ENCODE results near the gene CYP27B1. TPM values are rescaled to one million over a fixed set of nuclear protein-coding genes. Genes with fewer than 3 reads are reported as not detected.

The CYP27B1 gene
- total RNA-seq, 3 donors from 2014 or later = 0.33 to 2.2 (median 0.48) TPM

DNA sequence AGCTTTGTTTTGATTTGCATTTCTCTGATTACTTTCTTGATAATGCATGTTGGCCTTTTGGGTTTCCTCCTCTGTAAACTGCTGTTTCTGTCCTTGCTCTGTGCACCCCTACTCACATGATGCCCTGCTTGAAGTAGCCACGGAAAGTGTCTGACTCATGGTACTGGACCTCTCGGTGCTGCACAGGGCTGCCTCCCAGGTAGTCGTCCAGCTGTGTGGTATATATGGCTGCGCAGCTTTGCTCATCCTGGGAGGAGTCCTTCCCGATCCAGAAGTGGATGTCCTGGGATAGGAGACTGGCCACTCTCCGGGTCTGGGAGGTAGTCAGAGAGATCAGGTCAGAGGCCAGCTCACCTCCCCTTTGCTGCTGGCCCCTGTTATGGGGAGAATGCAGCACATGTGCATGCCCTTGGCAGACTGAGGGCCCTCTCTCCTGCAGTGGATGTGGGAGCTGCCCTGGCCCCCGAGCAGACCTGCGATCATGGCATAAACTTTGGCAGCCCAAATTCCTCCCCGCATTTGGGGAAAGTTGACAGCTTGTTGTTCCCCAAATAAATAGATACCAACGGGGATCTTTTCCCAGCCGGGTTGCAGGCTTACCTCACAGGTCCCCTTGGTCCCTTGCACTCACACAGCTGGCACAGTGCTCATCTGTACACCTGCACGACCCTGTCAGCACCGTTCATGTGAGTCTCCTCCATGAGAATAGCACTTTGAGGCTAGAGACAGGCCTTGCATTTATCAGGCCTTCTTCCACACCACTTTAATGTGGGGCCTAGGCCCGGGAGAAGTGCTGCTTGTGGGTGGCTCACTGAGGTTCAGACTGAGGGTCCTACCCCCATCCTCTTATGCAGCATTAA, 46.5 kb upstream of the CYP27B1 start:
- Histone ChIP-seq H3K27ac (no peak overlapping the region), H3K27me3 (no peaks in the 10 kb centered on the region), H3K4me1 (peaks cover 0 to 5% of the 10 kb centered on the region in 2 donors), H3K9me3 (no peaks in the 10 kb centered on the region), H3K4me3 (no peak overlapping the region), H3K36me3 (no peaks in the 10 kb centered on the region)
- intact Hi-C loops (cut with DNase I; ENCODE audit: low total_unique reads) = no loop called here
- DNase-seq (ENCODE audit: low spot score in 2 of 2) = no peak
- TF ChIP-seq, protein P1, sequence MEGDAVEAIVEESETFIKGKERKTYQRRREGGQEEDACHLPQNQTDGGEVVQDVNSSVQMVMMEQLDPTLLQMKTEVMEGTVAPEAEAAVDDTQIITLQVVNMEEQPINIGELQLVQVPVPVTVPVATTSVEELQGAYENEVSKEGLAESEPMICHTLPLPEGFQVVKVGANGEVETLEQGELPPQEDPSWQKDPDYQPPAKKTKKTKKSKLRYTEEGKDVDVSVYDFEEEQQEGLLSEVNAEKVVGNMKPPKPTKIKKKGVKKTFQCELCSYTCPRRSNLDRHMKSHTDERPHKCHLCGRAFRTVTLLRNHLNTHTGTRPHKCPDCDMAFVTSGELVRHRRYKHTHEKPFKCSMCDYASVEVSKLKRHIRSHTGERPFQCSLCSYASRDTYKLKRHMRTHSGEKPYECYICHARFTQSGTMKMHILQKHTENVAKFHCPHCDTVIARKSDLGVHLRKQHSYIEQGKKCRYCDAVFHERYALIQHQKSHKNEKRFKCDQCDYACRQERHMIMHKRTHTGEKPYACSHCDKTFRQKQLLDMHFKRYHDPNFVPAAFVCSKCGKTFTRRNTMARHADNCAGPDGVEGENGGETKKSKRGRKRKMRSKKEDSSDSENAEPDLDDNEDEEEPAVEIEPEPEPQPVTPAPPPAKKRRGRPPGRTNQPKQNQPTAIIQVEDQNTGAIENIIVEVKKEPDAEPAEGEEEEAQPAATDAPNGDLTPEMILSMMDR (IDR thresholded peaks at IDR 0.05) = no peak
- TF ChIP-seq POLR2A (IDR thresholded peaks at IDR 0.05) (no peak), POLR2AphosphoS5 (IDR thresholded peaks at IDR 0.05) (no peak)

DNA sequence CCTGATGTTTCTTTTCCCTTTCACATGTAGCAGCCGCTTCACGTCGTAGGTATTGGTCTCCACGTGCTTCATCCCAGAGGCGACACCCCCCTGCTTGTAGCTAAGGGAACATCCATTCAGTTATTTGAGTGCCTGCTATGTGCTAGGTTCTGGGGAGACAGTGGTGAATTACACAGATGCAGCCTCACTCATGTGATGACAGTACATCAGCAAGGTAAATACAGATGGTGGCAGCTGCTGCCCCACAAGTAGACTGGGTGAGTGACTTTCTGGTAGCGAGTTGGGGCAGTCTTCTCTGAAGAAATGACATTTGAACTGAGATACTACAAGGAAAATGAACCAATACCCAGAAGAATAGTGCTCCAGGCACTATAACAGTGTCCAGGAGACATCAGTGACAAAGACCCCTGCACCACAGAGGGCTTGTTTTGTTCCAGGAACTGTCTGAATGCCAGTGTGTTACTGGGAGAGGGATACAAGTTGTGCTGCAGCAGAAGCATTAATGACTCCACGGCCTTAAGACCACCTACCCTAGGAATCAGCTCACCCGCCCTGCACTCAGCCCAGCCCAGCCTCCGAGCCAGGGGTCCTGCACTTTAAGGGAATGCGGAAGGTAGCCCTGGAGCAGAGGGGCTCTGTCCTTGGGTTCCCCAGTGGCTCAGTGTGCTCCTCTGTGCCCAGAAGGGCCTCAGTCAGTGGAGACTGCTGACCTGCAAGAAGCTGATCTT, 44.3 kb upstream of the CYP27B1 start:
- intact Hi-C loops (cut with DNase I; ENCODE audit: low total_unique reads) = no loop called here
- no peak overlapping the region for H3K27ac ChIP-seq
- TF ChIP-seq POLR2A (IDR thresholded peaks at IDR 0.05) (no peak), POLR2AphosphoS5 (IDR thresholded peaks at IDR 0.05) (no peak)
- TF ChIP-seq, protein P1 (IDR thresholded peaks at IDR 0.05) = no peak
- H3K4me3 ChIP-seq = no peak overlapping the region
- H3K9me3 ChIP-seq = no peaks in the 10 kb centered on the region
- peaks cover 0 to 3% of the 10 kb centered on the region in 2 donors for H3K4me1 ChIP-seq
- no peaks in the 10 kb centered on the region for H3K36me3 ChIP-seq
- H3K27me3 ChIP-seq = no peaks in the 10 kb centered on the region
- DNase-seq (ENCODE audit: low spot score in 2 of 2) = no peak

GRCh38 chr12:57810450-57810849, 43.6 kb upstream of the CYP27B1 start:
- Histone ChIP-seq H3K27ac (no peak overlapping the region), H3K36me3 (no peaks in the 10 kb centered on the region), H3K4me3 (no peak overlapping the region), H3K4me1 (no peaks in the 10 kb centered on the region), H3K9me3 (no peaks in the 10 kb centered on the region), H3K27me3 (no peaks in the 10 kb centered on the region)
- no peak for DNase-seq (ENCODE audit: low spot score in 2 of 2)
- TF ChIP-seq POLR2AphosphoS5 (IDR thresholded peaks at IDR 0.05) (no peak), POLR2A (IDR thresholded peaks at IDR 0.05) (no peak)
- TF ChIP-seq, protein P1 (IDR thresholded peaks at IDR 0.05) = no peak
- intact Hi-C loops (cut with DNase I; ENCODE audit: low total_unique reads) = no loop called here

- Histone ChIP-seq H3K27me3 (no peaks in the 10 kb centered on the region), H3K4me3 (no peak overlapping the region), H3K4me1 (no peaks in the 10 kb centered on the region), H3K9me3 (no peaks in the 10 kb centered on the region), H3K27ac (no peak overlapping the region), H3K36me3 (no peaks in the 10 kb centered on the region)
- TF ChIP-seq POLR2A (IDR thresholded peaks at IDR 0.05) = no peak
- DNase-seq (ENCODE audit: low spot score in 2 of 2) = no peak
- intact Hi-C loops (cut with DNase I; ENCODE audit: low total_unique reads) = no loop called here
Observed at GRCh38 chr12:57809425-57809824, 42.5 kb upstream of the CYP27B1 start.

- H3K27ac ChIP-seq = no peak overlapping the region
- no peaks in the 10 kb centered on the region for H3K27me3 ChIP-seq
- no peaks in the 10 kb centered on the region for H3K9me3 ChIP-seq
- intact Hi-C loops (cut with DNase I; ENCODE audit: low total_unique reads) = no loop called here
- no peaks in the 10 kb centered on the region for H3K36me3 ChIP-seq
- no peaks in the 10 kb centered on the region for H3K4me1 ChIP-seq
- no peak for DNase-seq (ENCODE audit: low spot score in 2 of 2)
- TF ChIP-seq, protein P1 (IDR thresholded peaks at IDR 0.05) = no peak
- H3K4me3 ChIP-seq = no peak overlapping the region
Observed at GRCh38 chr12:57808351-57808750, 41.5 kb upstream of the CYP27B1 start.

Data from breast epithelium (tissue), 4 donors.